Testis (tissue), 3 donors: Measurements from ENCODE around the gene CACNA1I. TPM values are rescaled to one million over a fixed set of nuclear protein-coding genes. Genes with fewer than 3 reads are reported as not detected.

ENCODE experiments used
- DNase-seq: peaks from one replicate; pipeline ENCODE4 v3.0.0-alpha.2; 2019
- H3K27ac ChIP-seq, 2 donors: fragments of 200-600 bp; sonication (generic); one replicate each; pipeline ENCODE4 v1.5.1; 2019
- H3K27me3 ChIP-seq: fragments of 200-600 bp; sonication (generic); one replicate; pipeline ENCODE4 v1.5.1; 2019
- H3K36me3 ChIP-seq: fragments of 200-600 bp; sonication (generic); one replicate; pipeline ENCODE4 v1.5.1; 2017; ENCODE audit warnings: low read depth; ENCODE audit errors: missing control alignments
- H3K4me1 ChIP-seq: fragments of 200-600 bp; sonication (generic); one replicate; pipeline ENCODE4 v1.5.1; 2019
- H3K4me3 ChIP-seq, 2 donors: fragments of 200-600 bp; sonication (generic); one replicate each; pipeline ENCODE4 v1.5.1; 2017 to 2019
- H3K9me3 ChIP-seq: fragments of 200-600 bp; sonication (generic); one replicate; pipeline ENCODE4 v1.5.1; 2017
- POLR2A ChIP-seq: fragments of 450-650 bp; IDR thresholded peaks from one replicate; pipeline ENCODE4 v1.6.1; 2017; ENCODE audit warnings: antibody characterized with exemption, mild to moderate bottlenecking, moderate library complexity
- WGBS, 2 donors: methylation state at CpG; one replicate each; pipeline ENCODE4 v1.1.5; 2018; 5-methylcytosine and 5-hydroxymethylcytosine counted together
- intact Hi-C: fragments of 100-400 bp; cut with DNase I; formaldehyde crosslinking; loops from one replicate; pipeline ENCODE4 v1.15.1; 2023; ENCODE audit warnings: low total_unique reads
- polyA plus RNA-seq: library from polyadenylated mRNA; stranded (reverse); fragments of 350-450 nt; fragmentation: Illumina TruSeq; extraction: RNeasy Lipid Tissue Mini Kit (QIAGEN cat#74804); gene quantifications from one replicate; pipeline ENCODE4 v1.2.3, GENCODE V29; 2014; ENCODE audit warnings: low read depth, low replicate concordance; ENCODE audit not compliant: insufficient read depth
- total RNA-seq, 2 donors: library from RNA; depleted of rRNA; stranded (reverse); fragments of >200 nt; gene quantifications; one replicate each; pipeline ENCODE4 v1.2.3, GENCODE V29; 2016
- TF ChIP-seq, protein P1 (sequence below), 3 experiments: fragments of 450-650 bp in 2 of 3; fragments of 200-600 bp in 1 of 3; sonication (generic) in 1 of 3; IDR thresholded peaks; one replicate each; pipeline ENCODE4 v1.5.1; 2016 to 2019; ENCODE audit warnings: antibody characterized with exemption in 3 of 3, mild to moderate bottlenecking in 2 of 3, moderate library complexity in 1 of 3

CACNA1I gene
- total and polyA plus RNA-seq, 3 donors from 2014 or later: 1.3 to 2.0 (median 1.7) TPM

DNA sequence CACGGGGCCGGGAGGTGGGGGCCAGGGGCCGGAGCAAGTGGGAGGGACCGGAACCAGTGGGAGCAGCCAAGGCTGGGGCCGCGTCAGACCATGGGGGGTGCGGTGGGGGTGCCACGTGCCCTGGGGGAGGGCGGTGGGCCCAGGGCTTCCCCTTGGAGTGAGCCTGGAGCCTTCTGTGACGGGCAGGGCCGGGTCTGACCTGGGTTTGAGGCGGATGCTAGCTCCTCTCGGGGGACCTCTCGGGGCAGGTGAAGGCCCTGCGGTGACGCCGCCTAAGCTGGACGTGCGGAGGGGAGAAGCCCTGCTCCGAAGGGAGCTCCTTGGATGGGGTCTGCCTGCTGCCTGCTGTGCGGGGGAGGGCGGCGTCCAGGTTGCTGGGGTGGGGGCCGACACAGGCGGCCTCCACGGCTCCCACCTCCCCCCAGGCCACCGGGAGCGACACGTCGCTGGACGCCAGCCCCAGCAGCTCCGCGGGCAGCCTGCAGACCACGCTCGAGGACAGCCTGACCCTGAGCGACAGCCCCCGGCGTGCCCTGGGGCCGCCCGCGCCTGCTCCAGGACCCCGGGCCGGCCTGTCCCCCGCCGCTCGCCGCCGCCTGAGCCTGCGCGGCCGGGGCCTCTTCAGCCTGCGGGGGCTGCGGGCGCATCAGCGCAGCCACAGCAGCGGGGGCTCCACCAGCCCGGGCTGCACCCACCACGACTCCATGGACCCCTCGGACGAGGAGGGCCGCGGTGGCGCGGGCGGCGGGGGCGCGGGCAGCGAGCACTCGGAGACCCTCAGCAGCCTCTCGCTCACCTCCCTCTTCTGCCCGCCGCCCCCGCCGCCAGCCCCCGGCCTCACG, 115.0 kb downstream of the CACNA1I start:
- Histone ChIP-seq H3K4me3 (peak overlapping the region; percentile 26), H3K9me3 (no peaks in the 10 kb centered on the region), H3K36me3 (no peaks in the 10 kb centered on the region), H3K27ac (no peak overlapping the region), H3K27me3 (no peaks in the 10 kb centered on the region), H3K4me1 (peaks cover 5% of the 10 kb centered on the region)
- TF ChIP-seq, protein P1, sequence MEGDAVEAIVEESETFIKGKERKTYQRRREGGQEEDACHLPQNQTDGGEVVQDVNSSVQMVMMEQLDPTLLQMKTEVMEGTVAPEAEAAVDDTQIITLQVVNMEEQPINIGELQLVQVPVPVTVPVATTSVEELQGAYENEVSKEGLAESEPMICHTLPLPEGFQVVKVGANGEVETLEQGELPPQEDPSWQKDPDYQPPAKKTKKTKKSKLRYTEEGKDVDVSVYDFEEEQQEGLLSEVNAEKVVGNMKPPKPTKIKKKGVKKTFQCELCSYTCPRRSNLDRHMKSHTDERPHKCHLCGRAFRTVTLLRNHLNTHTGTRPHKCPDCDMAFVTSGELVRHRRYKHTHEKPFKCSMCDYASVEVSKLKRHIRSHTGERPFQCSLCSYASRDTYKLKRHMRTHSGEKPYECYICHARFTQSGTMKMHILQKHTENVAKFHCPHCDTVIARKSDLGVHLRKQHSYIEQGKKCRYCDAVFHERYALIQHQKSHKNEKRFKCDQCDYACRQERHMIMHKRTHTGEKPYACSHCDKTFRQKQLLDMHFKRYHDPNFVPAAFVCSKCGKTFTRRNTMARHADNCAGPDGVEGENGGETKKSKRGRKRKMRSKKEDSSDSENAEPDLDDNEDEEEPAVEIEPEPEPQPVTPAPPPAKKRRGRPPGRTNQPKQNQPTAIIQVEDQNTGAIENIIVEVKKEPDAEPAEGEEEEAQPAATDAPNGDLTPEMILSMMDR (IDR thresholded peaks at IDR 0.05): no peak
- TF ChIP-seq POLR2A: no peak
- no peak for DNase-seq
- 10 to 13% methylated on average over 2 to 46 of the region's 77 CpGs for WGBS, 2 donors
- intact Hi-C loops: no loop called here

DNA sequence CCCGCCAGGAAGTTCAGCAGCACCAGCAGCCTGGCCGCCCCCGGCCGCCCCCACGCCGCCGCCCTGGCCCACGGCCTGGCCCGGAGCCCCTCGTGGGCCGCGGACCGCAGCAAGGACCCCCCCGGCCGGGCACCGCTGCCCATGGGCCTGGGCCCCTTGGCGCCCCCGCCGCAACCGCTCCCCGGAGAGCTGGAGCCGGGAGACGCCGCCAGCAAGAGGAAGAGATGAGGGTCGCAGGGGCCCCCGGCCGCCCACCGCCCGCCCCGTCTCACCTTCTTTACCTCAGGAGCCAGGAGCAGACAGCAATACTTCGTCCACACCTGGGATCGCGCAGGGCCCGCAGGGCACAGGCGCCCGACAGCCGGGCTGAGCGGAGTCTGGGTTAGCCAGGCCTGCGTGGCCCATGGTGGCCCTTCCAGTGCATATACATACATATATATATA, 115.6 kb downstream of the CACNA1I start:
- Histone ChIP-seq H3K36me3 (no peaks in the 10 kb centered on the region), H3K4me1 (peaks cover 12% of the 10 kb centered on the region), H3K27ac (no peak overlapping the region), H3K9me3 (no peaks in the 10 kb centered on the region), H3K4me3 (peak overlapping the region; percentile 26), H3K27me3 (no peaks in the 10 kb centered on the region)
- intact Hi-C loops: no loop called here
- 44 to 51% methylated on average over 12 to 35 of the region's 39 CpGs for WGBS, 2 donors
- DNase-seq: no peak
- TF ChIP-seq, protein P1 (IDR thresholded peaks at IDR 0.05): no peak
- no peak for TF ChIP-seq POLR2A

- Histone ChIP-seq H3K36me3 (no peaks in the 10 kb centered on the region), H3K9me3 (no peaks in the 10 kb centered on the region), H3K4me1 (peaks cover 13% of the 10 kb centered on the region), H3K27ac (no peak overlapping the region), H3K27me3 (no peaks in the 10 kb centered on the region), H3K4me3 (no peak overlapping the region)
- intact Hi-C loops: no loop called here
- TF ChIP-seq, protein P1 (IDR thresholded peaks at IDR 0.05): no peak
- no peak for TF ChIP-seq POLR2A
- no peak for DNase-seq
- WGBS, 2 donors: 59 to 83% methylated on average over 9 to 17 of the region's 17 CpGs
Observed at GRCh38 chr22:39686776-39687525, 116.4 kb downstream of the CACNA1I start.

GRCh38 chr22:39688186-39688785, 117.7 kb downstream of the CACNA1I start:
- H3K27me3 ChIP-seq: no peaks in the 10 kb centered on the region
- no peak overlapping the region for H3K27ac ChIP-seq
- H3K36me3 ChIP-seq: no peaks in the 10 kb centered on the region
- WGBS, 2 donors: 90 to 93% methylated on average over 9 to 13 of the region's 13 CpGs
- TF ChIP-seq, protein P1 (IDR thresholded peaks at IDR 0.05): no peak
- TF ChIP-seq POLR2A: no peak
- no peak overlapping the region for H3K4me3 ChIP-seq
- H3K4me1 ChIP-seq: peaks cover 13% of the 10 kb centered on the region
- no peaks in the 10 kb centered on the region for H3K9me3 ChIP-seq
- DNase-seq: no peak
- intact Hi-C loops: no loop called here
